ENCODE results near the gene NEAT1. TPM values are rescaled to one million over a fixed set of nuclear protein-coding genes. Genes with fewer than 3 reads are reported as not detected.
A peak's percentile ranks its signal among the peaks of the same experiment; 100 is the strongest.

NEAT1 gene
- total and polyA plus RNA-seq, 12 donors: 20.9 to 6,838 (median 335) TPM

GRCh38 chr11:65404210-65404609, 18.4 kb upstream of the NEAT1 start:
- Histone ChIP-seq H3K27ac (peak overlapping the region in 3 of 5 donors; percentile 13 to 73 (median 59)), H3K27me3 (no peaks in the 10 kb centered on the region), H3K9me3 (replicated peaks in 1 of 3) (no peaks in the 10 kb centered on the region), H3K4me1 (replicated peaks in 1 of 2) (peaks cover 0 to 7% of the 10 kb centered on the region in 2 donors), H3K4me3 (no peak overlapping the region), H3K36me3 (replicated peaks in 1 of 2) (peaks cover 0 to 61% of the 10 kb centered on the region in 2 donors)
- 78 to 90% (median 86%) methylated on average over 12 to 13 of the region's 13 CpGs for WGBS, 4 donors
- TF ChIP-seq CTCF (IDR thresholded peaks at IDR 0.05): no peak
- TF ChIP-seq POLR2A (IDR thresholded peaks at IDR 0.05): no peak
- intact Hi-C loops (cut with DNase I): no loop called here
- no peak for DNase-seq

GRCh38 chr11:65404638-65405339, 17.8 kb upstream of the NEAT1 start:
- peaks cover 0 to 7% of the 10 kb centered on the region in 2 donors for H3K4me1 ChIP-seq (replicated peaks in 1 of 2)
- DNase-seq: peak in 1 of 7 donors; percentile 32
- no peak for TF ChIP-seq POLR2A (IDR thresholded peaks at IDR 0.05)
- H3K4me3 ChIP-seq: no peak overlapping the region
- intact Hi-C loops (cut with DNase I): no loop called here
- H3K27me3 ChIP-seq: no peaks in the 10 kb centered on the region
- peaks cover 0 to 61% of the 10 kb centered on the region in 2 donors for H3K36me3 ChIP-seq (replicated peaks in 1 of 2)
- peak overlapping the region in 1 of 5 donors; percentile 33 for H3K27ac ChIP-seq
- 88 to 100% (median 91%) methylated on average over 10 to 24 of the region's 24 CpGs for WGBS, 4 donors
- no peaks in the 10 kb centered on the region for H3K9me3 ChIP-seq (replicated peaks in 1 of 3)

GRCh38 chr11:65410936-65411680, 11.5 kb upstream of the NEAT1 start:
- WGBS, 4 donors: 83 to 87% (median 86%) methylated on average over 18 to 29 of the region's 29 CpGs
- no peaks in the 10 kb centered on the region for H3K27me3 ChIP-seq
- no peak overlapping the region for H3K4me3 ChIP-seq
- no peaks in the 10 kb centered on the region for H3K9me3 ChIP-seq (replicated peaks in 1 of 3)
- intact Hi-C loops (cut with DNase I): loop anchor here in 1 of 2 donors (5.0 kb wide), 1 partner anchor 101 kb away; no protein-coding TSS in a partner anchor
- H3K36me3 ChIP-seq (replicated peaks in 1 of 2): peaks cover 0 to 55% of the 10 kb centered on the region in 2 donors
- H3K4me1 ChIP-seq (replicated peaks in 1 of 2): peaks cover 0 to 8% of the 10 kb centered on the region in 2 donors
- TF ChIP-seq POLR2A (IDR thresholded peaks at IDR 0.05) (no peak), CTCF (IDR thresholded peaks at IDR 0.05) (no peak)
- H3K27ac ChIP-seq: no peak overlapping the region
- DNase-seq: peak in 1 of 7 donors; percentile 27

GRCh38 chr11:65411681-65412070, 10.9 kb upstream of the NEAT1 start:
- DNase-seq: peak in 1 of 7 donors; percentile 20
- H3K9me3 ChIP-seq (replicated peaks in 1 of 3): no peaks in the 10 kb centered on the region
- peaks cover 3 to 14% of the 10 kb centered on the region in 2 donors for H3K4me1 ChIP-seq (replicated peaks in 1 of 2)
- intact Hi-C loops (cut with DNase I): loop anchor here in 1 of 2 donors (5.0 kb wide), 1 partner anchor 101 kb away; no protein-coding TSS in a partner anchor
- 74 to 87% (median 81%) methylated on average over 4 to 5 of the region's 5 CpGs for WGBS, 4 donors
- peaks cover 0 to 49% of the 10 kb centered on the region in 2 donors for H3K36me3 ChIP-seq (replicated peaks in 1 of 2)
- H3K27me3 ChIP-seq: no peaks in the 10 kb centered on the region
- TF ChIP-seq POLR2A (IDR thresholded peaks at IDR 0.05): no peak
- no peak for TF ChIP-seq CTCF (IDR thresholded peaks at IDR 0.05)
- no peak overlapping the region for H3K4me3 ChIP-seq
- peak overlapping the region in 1 of 5 donors; percentile 5 for H3K27ac ChIP-seq
